Measurements from ENCODE around the gene CHML.

DNA sequence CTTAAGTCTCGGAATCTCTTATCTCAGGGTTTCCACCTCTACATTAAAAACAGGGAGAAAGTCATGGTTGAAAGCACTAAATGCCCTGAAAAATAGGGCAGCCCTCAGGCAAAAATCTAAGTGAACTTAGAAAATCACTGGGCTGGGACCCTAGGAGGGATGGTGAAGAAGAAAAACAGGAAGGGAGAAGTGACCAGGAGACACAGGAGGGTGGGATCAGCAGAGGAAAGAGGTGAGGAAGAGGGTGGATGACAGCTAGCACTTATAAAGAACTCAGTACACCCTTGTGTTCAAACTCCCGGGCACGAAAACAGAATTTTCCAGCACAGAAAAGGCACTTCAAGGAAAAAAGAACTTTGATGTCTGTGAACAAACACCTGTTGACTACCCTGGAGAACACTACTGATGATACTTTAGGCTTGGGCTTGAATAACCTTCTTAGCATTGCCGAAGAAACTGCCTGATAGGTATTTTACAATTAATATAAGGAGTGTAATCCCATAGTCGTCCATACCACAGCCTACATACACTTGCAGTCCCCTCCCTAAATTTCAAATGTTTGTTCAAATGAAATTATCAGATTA is 2.0 kb downstream of the CHML start:
- TF ChIP-seq, protein P1, sequence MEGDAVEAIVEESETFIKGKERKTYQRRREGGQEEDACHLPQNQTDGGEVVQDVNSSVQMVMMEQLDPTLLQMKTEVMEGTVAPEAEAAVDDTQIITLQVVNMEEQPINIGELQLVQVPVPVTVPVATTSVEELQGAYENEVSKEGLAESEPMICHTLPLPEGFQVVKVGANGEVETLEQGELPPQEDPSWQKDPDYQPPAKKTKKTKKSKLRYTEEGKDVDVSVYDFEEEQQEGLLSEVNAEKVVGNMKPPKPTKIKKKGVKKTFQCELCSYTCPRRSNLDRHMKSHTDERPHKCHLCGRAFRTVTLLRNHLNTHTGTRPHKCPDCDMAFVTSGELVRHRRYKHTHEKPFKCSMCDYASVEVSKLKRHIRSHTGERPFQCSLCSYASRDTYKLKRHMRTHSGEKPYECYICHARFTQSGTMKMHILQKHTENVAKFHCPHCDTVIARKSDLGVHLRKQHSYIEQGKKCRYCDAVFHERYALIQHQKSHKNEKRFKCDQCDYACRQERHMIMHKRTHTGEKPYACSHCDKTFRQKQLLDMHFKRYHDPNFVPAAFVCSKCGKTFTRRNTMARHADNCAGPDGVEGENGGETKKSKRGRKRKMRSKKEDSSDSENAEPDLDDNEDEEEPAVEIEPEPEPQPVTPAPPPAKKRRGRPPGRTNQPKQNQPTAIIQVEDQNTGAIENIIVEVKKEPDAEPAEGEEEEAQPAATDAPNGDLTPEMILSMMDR (IDR thresholded peaks at IDR 0.05): no peak
- TF ChIP-seq POLR2A (IDR thresholded peaks at IDR 0.05): no peak

All from esophagus squamous epithelium (tissue), 4 donors.